ENCODE results near the gene TH.

DNA sequence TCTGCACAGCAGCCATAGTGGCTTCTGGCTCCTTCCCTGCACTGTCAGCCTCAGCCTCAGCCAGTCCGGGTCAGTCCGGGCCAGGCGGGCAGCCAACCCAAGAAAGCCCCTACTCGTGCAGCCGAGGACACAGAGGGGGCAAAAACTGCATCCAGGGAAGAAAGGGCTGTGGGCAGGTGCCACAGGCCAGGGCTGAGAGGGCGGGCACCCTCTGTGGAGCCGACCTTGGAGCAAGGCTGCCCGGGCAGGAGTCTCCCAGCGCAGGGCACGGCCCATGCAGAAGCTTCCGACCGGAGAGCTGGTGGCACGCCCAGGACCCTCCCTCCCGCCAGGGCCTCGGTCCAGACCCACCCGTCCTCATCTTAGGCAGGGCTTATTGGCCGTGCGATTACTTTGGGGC is 10.5 kb upstream of the TH start:
- TF ChIP-seq ARNT (IDR thresholded peaks at IDR 0.05) (no peak), HDGF (IDR thresholded peaks at IDR 0.05; ENCODE audit: borderline replicate concordance) (no peak), NFRKB (IDR thresholded peaks at IDR 0.05) (no peak)

All from HEK293T (cell line).